ENCODE measurements around the gene CYP19A1.

Gene CYP19A1

GRCh38 chr15:51382787-51383186 is 44.4 kb upstream of the CYP19A1 start:
- no peaks in the 10 kb centered on the region for H3K9me3 ChIP-seq (ENCODE audit: control insufficient read depth, low read length)
- peak; percentile 18 for TF ChIP-seq CTCF (IDR thresholded peaks at IDR 0.05)
- H3K36me3 ChIP-seq (ENCODE audit: control insufficient read depth, insufficient read depth, low read length) = no peaks in the 10 kb centered on the region
- H3K4me1 ChIP-seq = no peaks in the 10 kb centered on the region
- no peaks in the 10 kb centered on the region for H3K27me3 ChIP-seq (ENCODE audit: control insufficient read depth, insufficient read depth, low read length)
- no peak overlapping the region for H3K9ac ChIP-seq
- no peak overlapping the region for H2AFZ ChIP-seq
- H3K4me3 ChIP-seq (ENCODE audit: low read depth, low read length) = no peak overlapping the region
- no peak overlapping the region for H3K27ac ChIP-seq
- no peak overlapping the region for H3K4me2 ChIP-seq (ENCODE audit: low read length)
- H3K79me2 ChIP-seq = no peaks in the 10 kb centered on the region

- no peaks in the 10 kb centered on the region for H3K4me1 ChIP-seq
- no peak overlapping the region for H2AFZ ChIP-seq
- H3K9me3 ChIP-seq (ENCODE audit: control insufficient read depth, low read length) = no peaks in the 10 kb centered on the region
- H3K27me3 ChIP-seq (ENCODE audit: control insufficient read depth, insufficient read depth, low read length) = no peaks in the 10 kb centered on the region
- H3K27ac ChIP-seq = no peak overlapping the region
- peak; percentile 50 for TF ChIP-seq CTCF (IDR thresholded peaks at IDR 0.05)
- no peaks in the 10 kb centered on the region for H3K79me2 ChIP-seq
- no peak overlapping the region for H3K9ac ChIP-seq
- H3K4me2 ChIP-seq (ENCODE audit: low read length) = no peak overlapping the region
- H3K4me3 ChIP-seq (ENCODE audit: low read depth, low read length) = no peak overlapping the region
- no peaks in the 10 kb centered on the region for H3K36me3 ChIP-seq (ENCODE audit: control insufficient read depth, insufficient read depth, low read length)
These were observed 42.8 kb upstream of the CYP19A1 start for GRCh38 chr15:51380999-51381806.

GRCh38 chr15:51379390-51379789 is 41.0 kb upstream of the CYP19A1 start:
- Histone ChIP-seq H3K9ac (no peak overlapping the region), H3K79me2 (no peaks in the 10 kb centered on the region), H3K4me2 (ENCODE audit: low read length) (no peak overlapping the region), H3K27me3 (ENCODE audit: control insufficient read depth, insufficient read depth, low read length) (no peaks in the 10 kb centered on the region), H3K27ac (no peak overlapping the region), H3K4me1 (no peaks in the 10 kb centered on the region), H3K9me3 (ENCODE audit: control insufficient read depth, low read length) (no peaks in the 10 kb centered on the region), H3K36me3 (ENCODE audit: control insufficient read depth, insufficient read depth, low read length) (no peaks in the 10 kb centered on the region), H3K4me3 (ENCODE audit: low read depth, low read length) (no peak overlapping the region), H2AFZ (no peak overlapping the region)
- TF ChIP-seq CTCF (IDR thresholded peaks at IDR 0.05) = no peak

GRCh38 chr15:51378406-51378805 is 40.0 kb upstream of the CYP19A1 start:
- no peak overlapping the region for H3K27ac ChIP-seq
- no peak overlapping the region for H3K4me2 ChIP-seq (ENCODE audit: low read length)
- H3K27me3 ChIP-seq (ENCODE audit: control insufficient read depth, insufficient read depth, low read length) = no peaks in the 10 kb centered on the region
- TF ChIP-seq CTCF (IDR thresholded peaks at IDR 0.05) = no peak
- no peaks in the 10 kb centered on the region for H3K4me1 ChIP-seq
- no peaks in the 10 kb centered on the region for H3K9me3 ChIP-seq (ENCODE audit: control insufficient read depth, low read length)
- no peak overlapping the region for H2AFZ ChIP-seq
- no peaks in the 10 kb centered on the region for H3K79me2 ChIP-seq
- H3K9ac ChIP-seq = no peak overlapping the region
- H3K36me3 ChIP-seq (ENCODE audit: control insufficient read depth, insufficient read depth, low read length) = no peaks in the 10 kb centered on the region
- H3K4me3 ChIP-seq (ENCODE audit: low read depth, low read length) = no peak overlapping the region
